Muscle layer of colon (tissue), 2 donors: Measurements from ENCODE around the gene PRRG1.

Experiments used
- H3K27ac ChIP-seq: one replicate; pipeline ENCODE4 v1.7.0; 2013; ENCODE audit warnings: low read depth, mild to moderate bottlenecking, low read length, moderate library complexity
- H3K27me3 ChIP-seq, 2 donors: one replicate each; pipeline ENCODE4 v1.7.0; 2013; ENCODE audit warnings: low read length in 2 of 2, mild to moderate bottlenecking in 2 of 2; ENCODE audit not compliant: insufficient read depth in 2 of 2, control insufficient read depth in 1 of 2
- H3K36me3 ChIP-seq: one replicate; pipeline ENCODE4 v1.7.0; 2013; ENCODE audit warnings: mild to moderate bottlenecking, low read length; ENCODE audit not compliant: insufficient read depth
- H3K4me1 ChIP-seq: one replicate; pipeline ENCODE4 v1.7.0; 2013; ENCODE audit warnings: mild to moderate bottlenecking, low read length; ENCODE audit not compliant: insufficient read depth
- H3K4me3 ChIP-seq, 2 donors: one replicate each; pipeline ENCODE4 v1.7.0; 2013; ENCODE audit warnings: low read length in 2 of 2, low read depth in 1 of 2, mild to moderate bottlenecking in 1 of 2, moderate library complexity in 1 of 2
- H3K9ac ChIP-seq: one replicate; pipeline ENCODE4 v1.7.0; 2013; ENCODE audit warnings: low read length
- H3K9me3 ChIP-seq: one replicate; pipeline ENCODE4 v1.7.0; 2013; ENCODE audit warnings: mild to moderate bottlenecking, low read length
- donor health status: abdominal sarcoma.
- donor health status: Adenocarcinoma of cecum.

The PRRG1 gene

GRCh38 chrX:37348231-37348970 is 763 bp upstream of the PRRG1 start:
- H3K27me3 ChIP-seq: no peaks in the 10 kb centered on the region
- peak overlapping the region; percentile 9 for H3K27ac ChIP-seq
- H3K4me3 ChIP-seq: peak overlapping the region; percentile 22 to 62
- no peaks in the 10 kb centered on the region for H3K9me3 ChIP-seq
- no peaks in the 10 kb centered on the region for H3K4me1 ChIP-seq
- no peaks in the 10 kb centered on the region for H3K36me3 ChIP-seq
- no peak overlapping the region for H3K9ac ChIP-seq

DNA sequence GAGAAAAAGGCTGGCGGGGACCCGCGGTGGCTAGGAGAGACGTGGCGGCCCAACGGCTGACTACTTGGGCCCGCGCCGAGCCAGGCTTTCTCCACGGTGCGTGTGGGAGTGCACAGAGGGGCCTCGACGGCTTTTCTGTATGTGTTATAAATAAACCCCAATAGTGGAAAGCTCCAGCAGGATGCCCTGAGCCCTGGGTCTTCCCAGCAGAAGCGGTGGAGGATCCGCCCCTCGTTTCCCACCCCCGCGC is 268 bp upstream of the PRRG1 start:
- Histone ChIP-seq H3K27me3 (no peaks in the 10 kb centered on the region), H3K4me1 (no peaks in the 10 kb centered on the region), H3K36me3 (no peaks in the 10 kb centered on the region), H3K27ac (peak overlapping the region; percentile 9), H3K9ac (no peak overlapping the region), H3K4me3 (peak overlapping the region; percentile 22 to 62), H3K9me3 (no peaks in the 10 kb centered on the region)

DNA sequence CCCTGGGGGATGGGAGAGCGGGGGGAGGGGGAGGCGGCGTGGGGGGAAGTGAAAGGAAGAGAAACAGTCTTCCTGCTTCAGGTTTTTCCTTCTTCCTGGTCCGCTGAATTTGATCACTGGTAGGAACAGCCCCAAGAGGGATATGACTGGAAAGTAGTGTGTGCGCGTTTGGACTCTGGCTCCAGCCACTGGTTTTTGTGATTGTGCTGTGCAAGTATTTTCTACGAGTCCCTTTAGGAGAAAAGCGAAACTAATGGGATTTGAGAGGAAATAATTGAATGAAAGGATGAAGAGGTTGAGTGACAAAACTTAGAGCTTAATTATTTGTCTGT is 836 bp downstream of the PRRG1 start:
- Histone ChIP-seq H3K36me3 (no peaks in the 10 kb centered on the region), H3K9ac (peak overlapping the region; percentile 36), H3K27me3 (no peaks in the 10 kb centered on the region)

GRCh38 chrX:37353646-37354045 is 4.5 kb downstream of the PRRG1 start:
- no peaks in the 10 kb centered on the region for H3K4me1 ChIP-seq
- no peak overlapping the region for H3K27ac ChIP-seq
- H3K9me3 ChIP-seq: no peaks in the 10 kb centered on the region
- H3K9ac ChIP-seq: no peak overlapping the region
- H3K36me3 ChIP-seq: no peaks in the 10 kb centered on the region
- no peak overlapping the region for H3K4me3 ChIP-seq
- H3K27me3 ChIP-seq: no peaks in the 10 kb centered on the region

More for the DNA sequence above, 836 bp downstream of the PRRG1 start:
- peak overlapping the region; percentile 4 for H3K27ac ChIP-seq
- no peaks in the 10 kb centered on the region for H3K4me1 ChIP-seq
- peak overlapping the region; percentile 41 to 73 for H3K4me3 ChIP-seq
- no peaks in the 10 kb centered on the region for H3K9me3 ChIP-seq

DNA sequence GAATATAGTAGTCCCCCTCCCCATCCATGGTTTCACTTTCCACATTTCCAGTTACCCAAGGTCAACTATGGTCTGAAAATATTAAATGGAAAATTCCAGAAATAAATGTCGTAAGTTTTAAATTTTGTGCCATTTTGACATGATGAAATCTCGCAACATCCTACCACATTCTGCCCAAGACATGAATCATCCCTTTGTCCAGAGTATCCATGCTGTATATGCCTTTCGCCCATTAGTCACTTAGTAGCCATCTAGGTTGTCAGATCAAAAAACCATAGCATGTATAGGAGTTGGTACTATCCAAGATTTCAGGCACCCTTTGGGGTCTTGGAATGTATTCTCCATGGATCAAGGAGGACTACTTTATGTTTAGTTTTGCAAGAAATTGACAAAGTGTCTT is 8.3 kb downstream of the PRRG1 start:
- no peak overlapping the region for H3K4me3 ChIP-seq
- H3K27me3 ChIP-seq: no peaks in the 10 kb centered on the region
- no peaks in the 10 kb centered on the region for H3K9me3 ChIP-seq
- no peak overlapping the region for H3K9ac ChIP-seq
- H3K4me1 ChIP-seq: no peaks in the 10 kb centered on the region
- H3K27ac ChIP-seq: no peak overlapping the region
- no peaks in the 10 kb centered on the region for H3K36me3 ChIP-seq

DNA sequence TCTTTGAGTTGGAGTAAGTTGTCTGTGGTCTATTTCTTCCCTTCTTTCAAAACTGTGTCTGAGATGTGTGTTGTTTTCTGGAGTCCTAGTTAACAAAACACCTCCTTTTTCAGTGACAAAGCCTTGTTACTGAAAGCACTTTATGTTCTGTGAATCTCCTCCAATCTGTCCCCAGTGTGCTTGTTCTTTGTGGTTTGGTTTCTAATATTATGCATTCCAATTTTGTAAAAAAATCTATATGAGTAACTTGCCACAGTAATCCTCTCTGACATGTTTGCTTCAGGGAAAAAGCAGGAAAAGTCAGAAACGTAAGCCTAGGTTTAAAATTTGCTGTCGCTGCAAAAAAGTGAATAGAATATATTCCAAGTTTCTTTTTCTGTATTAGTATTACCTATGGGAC is 12.4 kb downstream of the PRRG1 start:
- Histone ChIP-seq H3K4me1 (no peaks in the 10 kb centered on the region), H3K27me3 (no peaks in the 10 kb centered on the region), H3K9ac (no peak overlapping the region), H3K27ac (no peak overlapping the region), H3K9me3 (no peaks in the 10 kb centered on the region), H3K4me3 (no peak overlapping the region), H3K36me3 (no peaks in the 10 kb centered on the region)

- Histone ChIP-seq H3K4me3 (no peak overlapping the region), H3K9me3 (no peaks in the 10 kb centered on the region), H3K27me3 (no peaks in the 10 kb centered on the region), H3K27ac (no peak overlapping the region), H3K4me1 (no peaks in the 10 kb centered on the region), H3K9ac (no peak overlapping the region), H3K36me3 (no peaks in the 10 kb centered on the region)
Measured at GRCh38 chrX:37364666-37365065, 15.5 kb downstream of the PRRG1 start.

- Histone ChIP-seq H3K4me1 (no peaks in the 10 kb centered on the region), H3K27ac (no peak overlapping the region), H3K4me3 (no peak overlapping the region), H3K36me3 (no peaks in the 10 kb centered on the region), H3K27me3 (no peaks in the 10 kb centered on the region), H3K9me3 (no peaks in the 10 kb centered on the region), H3K9ac (no peak overlapping the region)
Measured at GRCh38 chrX:37367946-37368345, 18.8 kb downstream of the PRRG1 start.

- Histone ChIP-seq H3K9ac (no peak overlapping the region), H3K27me3 (no peaks in the 10 kb centered on the region), H3K36me3 (no peaks in the 10 kb centered on the region), H3K4me3 (no peak overlapping the region), H3K27ac (no peak overlapping the region), H3K9me3 (no peaks in the 10 kb centered on the region), H3K4me1 (no peaks in the 10 kb centered on the region)
Measured at GRCh38 chrX:37370499-37371141, 21.5 kb downstream of the PRRG1 start.

DNA sequence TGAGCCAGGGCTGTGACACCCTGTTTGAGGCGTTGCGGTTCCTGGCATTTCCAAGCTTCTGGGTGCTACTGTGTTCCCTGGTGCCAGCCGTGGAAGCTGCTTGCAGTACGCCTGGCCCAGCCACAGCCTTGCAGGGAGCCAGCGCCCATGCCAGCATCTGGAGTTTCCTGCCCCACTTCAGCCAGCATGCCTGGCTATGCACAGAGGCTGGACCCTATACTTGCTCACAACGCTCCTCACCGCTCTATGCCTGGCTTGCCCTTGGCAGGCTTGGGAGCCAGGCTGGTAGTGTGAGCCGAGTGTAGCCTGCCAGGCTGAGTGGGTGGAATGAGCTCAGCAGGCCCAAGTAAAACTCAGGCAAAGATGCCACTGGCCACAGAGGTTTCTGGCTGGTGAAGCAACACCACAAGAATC is 22.4 kb downstream of the PRRG1 start:
- no peaks in the 10 kb centered on the region for H3K27me3 ChIP-seq

DNA sequence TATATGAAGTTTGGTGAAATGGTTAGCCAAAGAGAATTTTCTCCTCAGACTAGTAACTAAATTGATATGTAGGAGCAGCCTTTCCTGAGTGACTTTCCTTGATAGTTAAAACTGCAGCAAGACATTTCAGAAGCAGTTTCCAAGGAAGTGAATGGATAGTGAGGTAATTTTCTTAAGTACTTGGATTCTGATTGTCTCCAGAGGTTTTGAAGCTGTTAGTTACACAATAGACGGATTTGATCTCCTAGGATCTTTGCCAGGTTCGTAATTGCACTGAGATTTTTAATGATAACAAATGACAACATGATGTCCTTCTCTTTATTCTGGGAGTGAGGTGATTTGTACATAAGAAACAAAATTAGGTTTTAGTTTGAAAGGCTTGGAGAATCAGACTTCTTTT is 29.2 kb downstream of the PRRG1 start:
- Histone ChIP-seq H3K4me3 (no peak overlapping the region), H3K4me1 (no peaks in the 10 kb centered on the region), H3K9ac (no peak overlapping the region), H3K27me3 (no peaks in the 10 kb centered on the region), H3K9me3 (no peaks in the 10 kb centered on the region), H3K27ac (no peak overlapping the region), H3K36me3 (no peaks in the 10 kb centered on the region)

More for the DNA sequence above, 22.4 kb downstream of the PRRG1 start:
- Histone ChIP-seq H3K27ac (no peak overlapping the region), H3K4me3 (no peak overlapping the region), H3K36me3 (no peaks in the 10 kb centered on the region), H3K4me1 (no peaks in the 10 kb centered on the region), H3K9me3 (no peaks in the 10 kb centered on the region), H3K9ac (no peak overlapping the region)

DNA sequence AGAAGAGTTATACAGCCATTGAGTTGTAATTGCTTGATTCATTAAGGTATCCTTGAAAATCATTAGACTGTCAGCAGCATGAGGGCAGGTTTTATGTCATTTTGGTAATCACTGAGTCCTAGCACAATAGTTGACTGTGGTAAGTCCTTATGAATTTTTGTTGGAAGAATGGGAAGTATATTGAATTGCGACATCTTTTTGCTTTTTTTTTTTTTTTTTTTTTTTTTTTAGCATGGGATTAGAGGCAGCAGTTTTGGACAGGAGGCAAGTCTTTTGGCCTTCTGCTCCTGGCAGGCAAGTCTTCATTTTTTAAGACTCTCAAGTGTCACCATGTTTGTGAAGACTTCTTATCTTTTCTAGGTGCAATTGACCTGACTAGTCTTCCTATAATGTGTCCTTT is 29.7 kb downstream of the PRRG1 start:
- Histone ChIP-seq H3K27me3 (no peaks in the 10 kb centered on the region), H3K9me3 (no peaks in the 10 kb centered on the region), H3K4me3 (no peak overlapping the region), H3K27ac (no peak overlapping the region), H3K4me1 (no peaks in the 10 kb centered on the region), H3K36me3 (no peaks in the 10 kb centered on the region), H3K9ac (no peak overlapping the region)
